ENCODE data around the gene MREG. TPM values are rescaled to one million over a fixed set of nuclear protein-coding genes. Genes with fewer than 3 reads are reported as not detected.

Gene MREG
- total and polyA plus RNA-seq, 10 of the 15 experiments (the other 5 are each of a cell fraction or from before 2014, with no cell fraction given) = 6.9 to 45.0 (median 28.5) TPM

- Histone ChIP-seq H3K4me1 (ENCODE audit: control insufficient read depth, insufficient read depth, low read length) (peaks cover 10% of the 10 kb centered on the region), H3K4me2 (ENCODE audit: control insufficient read depth, insufficient read depth) (no peak overlapping the region), H4K20me1 (ENCODE audit: control insufficient read depth, insufficient read depth) (no peaks in the 10 kb centered on the region), H3K36me3 (ENCODE audit: control insufficient read depth in 2 of 2, insufficient read depth in 2 of 2, low read length in 1 of 2) (peaks cover 0 to 2% of the 10 kb centered on the region in 2 experiments; a peak in 3 of 4 replicates), H3K27ac (ENCODE audit: control insufficient read depth, insufficient read depth) (no peak overlapping the region), H3K4me3 (no peak overlapping the region), H3K27me3 (replicated peaks in 1 of 2; ENCODE audit: control insufficient read depth in 2 of 2, insufficient read depth in 2 of 2, low read length in 1 of 2) (no peaks in the 10 kb centered on the region), H3K9me3 (replicated peaks; ENCODE audit: control insufficient read depth, insufficient read depth, low read length) (no peaks in the 10 kb centered on the region), H3K9ac (ENCODE audit: control insufficient read depth, insufficient read depth, low read length) (no peak overlapping the region), H2AFZ (ENCODE audit: control insufficient read depth, low read depth, low read length) (no peak overlapping the region), H3K79me2 (ENCODE audit: control insufficient read depth, insufficient read depth, low read length) (no peaks in the 10 kb centered on the region)
- FAIRE-seq (no peak), DNase-seq (ENCODE audit: low read depth, low spot score) (no peak), ATAC-seq (no peak)
- 100% methylated on average over 2 of the region's 2 CpGs for WGBS (ENCODE audit: insufficient coverage, insufficient replicate concordance, low lambda C conversion rate, missing lambda C conversion rate)
- ChIA-PET POLR2A (no interaction called here), SMC1A (ENCODE audit: uncharacterized antibody, unreplicated experiment) (interaction anchor here (1.2 to 1.6 kb wide), 2 partner anchors 8 to 10 kb away, joined by 4 read pairs; no protein-coding TSS in a partner anchor), CTCF (interaction anchor here (0.5 to 4.7 kb wide), 4 partner anchors 8 to 231 kb away, joined by 3 to 58 read pairs (median 4); no protein-coding TSS in a partner anchor), RAD21 (ENCODE audit: unreplicated experiment) (no interaction called here)
- in situ Hi-C loops (cut with MboI) (no loop called here), intact Hi-C loops (cut with micrococcal nuclease; ENCODE audit: unreplicated experiment) (no loop called here)
- BruUV-seq (replicated peaks) = no TSS peak
- no peak for TF ChIP-seq CEBPB (IDR thresholded peaks at IDR 0.05; ENCODE audit: borderline replicate concordance in 1 of 2, low read depth in 2 of 2, low read length in 2 of 2)
- TF ChIP-seq SUZ12 (IDR thresholded peaks at IDR 0.05; ENCODE audit: unreplicated experiment) = no peak
- no peak for TF ChIP-seq MEF2A (IDR thresholded peaks at IDR 0.05; ENCODE audit: insufficient read depth, low read depth, low read length)
- no peak for TF ChIP-seq ZNF274 (IDR thresholded peaks at IDR 0.05; ENCODE audit: insufficient read depth, insufficient read length)
- TF ChIP-seq KLF5 (IDR thresholded peaks at IDR 0.05; ENCODE audit: partially characterized antibody) = no peak
- TF ChIP-seq BHLHE40 (IDR thresholded peaks at IDR 0.05; ENCODE audit: borderline replicate concordance in 1 of 2, low read depth in 2 of 2, low read length in 1 of 2) = no peak
- no peak for TF ChIP-seq RUNX3 (IDR thresholded peaks at IDR 0.05; ENCODE audit: low read length)
- no peak for TF ChIP-seq CREM (IDR thresholded peaks at IDR 0.05; ENCODE audit: low read depth)
- no peak for TF ChIP-seq ASH2L (IDR thresholded peaks at IDR 0.05; ENCODE audit: borderline replicate concordance, low read depth)
- no peak for TF ChIP-seq RELB (IDR thresholded peaks at IDR 0.05; ENCODE audit: low read depth)
- no peak for TF ChIP-seq EZH2 (IDR thresholded peaks at IDR 0.05; ENCODE audit: borderline replicate concordance, control insufficient read depth, low read depth, low read length)
- no peak for TF ChIP-seq ZBTB33 (IDR thresholded peaks at IDR 0.05)
- no peak for TF ChIP-seq FOXM1 (IDR thresholded peaks at IDR 0.05; ENCODE audit: low read depth, low read length)
- TF ChIP-seq ZSCAN29 (IDR thresholded peaks at IDR 0.05) = no peak
- TF ChIP-seq USF2 (IDR thresholded peaks at IDR 0.05; ENCODE audit: borderline replicate concordance, low read depth, low read length) = no peak
- no peak for TF ChIP-seq ZBTB40 (IDR thresholded peaks at IDR 0.05; ENCODE audit: borderline replicate concordance)
Observed at GRCh38 chr2:216041438-216041837, 28.1 kb upstream of the MREG start.
